H1 (cell line): Measurements from ENCODE around the gene CRTC3. TPM values are rescaled to one million over a fixed set of nuclear protein-coding genes. Genes with fewer than 3 reads are reported as not detected.
A peak's percentile ranks its signal among the peaks of the same experiment; 100 is the strongest.

Experiments used
- CHD1 ChIP-seq: IDR thresholded peaks from 2 replicates; pipeline ENCODE4 v1.6.1; 2012; ENCODE audit warnings: low read depth, low read length, improper control_type of control experiment
- CHD2 ChIP-seq: IDR thresholded peaks from 2 replicates; pipeline ENCODE4 v1.6.1; 2012; ENCODE audit warnings: low read length, improper control_type of control experiment
- CREB1 ChIP-seq: IDR thresholded peaks from 2 replicates; pipeline ENCODE4 v1.6.1; 2012; ENCODE audit warnings: inconsistent platforms
- CTBP2 ChIP-seq: IDR thresholded peaks from 2 replicates; pipeline ENCODE4 v1.7.0; 2011; ENCODE audit warnings: borderline replicate concordance, mild to moderate bottlenecking, moderate library complexity, mixed read lengths, low read length; ENCODE audit not compliant: insufficient read depth, insufficient read length
- EGR1 ChIP-seq: IDR thresholded peaks from 2 replicates; pipeline ENCODE4 v1.6.1; 2011; ENCODE audit warnings: low read depth, low read length, borderline replicate concordance
- FOSL1 ChIP-seq: IDR thresholded peaks from 2 replicates; pipeline ENCODE4 v1.6.1; 2011; ENCODE audit warnings: mild to moderate bottlenecking, low read depth, low read length, moderate library complexity; ENCODE audit not compliant: insufficient read depth
- GTF2F1 ChIP-seq: IDR thresholded peaks from 2 replicates; pipeline ENCODE4 v1.6.1; 2012; ENCODE audit warnings: low read depth, low read length, improper control_type of control experiment, borderline replicate concordance
- HDAC6 ChIP-seq: IDR thresholded peaks from one replicate; pipeline ENCODE4 v1.7.1; 2012; ENCODE audit warnings: low read depth, mild to moderate bottlenecking, inconsistent platforms, low read length, moderate library complexity
- KDM1A ChIP-seq: fragments of 200-600, 300-600 bp; sonication (generic); IDR thresholded peaks from 2 replicates; pipeline ENCODE4 v1.7.1; 2016; ENCODE audit warnings: mild to moderate bottlenecking, low read length, borderline replicate concordance
- KDM4A ChIP-seq: IDR thresholded peaks from one replicate; pipeline ENCODE4 v1.7.1; 2012; ENCODE audit warnings: low read depth, mild to moderate bottlenecking, moderate library complexity, low read length, inconsistent platforms; ENCODE audit not compliant: severe bottlenecking
- NANOG ChIP-seq: IDR thresholded peaks from 2 replicates; pipeline ENCODE4 v1.6.1; 2011; ENCODE audit warnings: low read length, low read depth, mild to moderate bottlenecking, inconsistent platforms; ENCODE audit not compliant: insufficient read depth, poor library complexity, severe bottlenecking
- PHF8 ChIP-seq: fragments of 200-600 bp; sonication (generic); conservative IDR thresholded peaks from 2 replicates; pipeline ENCODE4 v1.7.1; 2012; ENCODE audit warnings: low read depth, mild to moderate bottlenecking, inconsistent platforms, low read length, moderate library complexity
- SP2 ChIP-seq: IDR thresholded peaks from 2 replicates; pipeline ENCODE4 v1.6.1; 2012; ENCODE audit warnings: mild to moderate bottlenecking, low read length, inconsistent platforms
- SP4 ChIP-seq: IDR thresholded peaks from 2 replicates; pipeline ENCODE4 v1.6.1; 2012; ENCODE audit warnings: low read length, inconsistent platforms
- SUZ12 ChIP-seq: fragments of 200-600 bp; sonication (generic); IDR thresholded peaks from 2 replicates; pipeline ENCODE4 v1.6.1; 2012; ENCODE audit warnings: mild to moderate bottlenecking, inconsistent platforms, low read length, moderate library complexity, mixed read lengths
- TAF1 ChIP-seq: IDR thresholded peaks from 2 replicates; pipeline ENCODE4 v1.6.1; 2011; ENCODE audit warnings: mild to moderate bottlenecking, low read depth, low read length
- TBP ChIP-seq: IDR thresholded peaks from 2 replicates; pipeline ENCODE4 v1.6.1; 2011; ENCODE audit warnings: low read depth, low read length, improper control_type of control experiment
- TCF12 ChIP-seq: IDR thresholded peaks from 2 replicates; pipeline ENCODE4 v1.6.1; 2011; ENCODE audit warnings: low read depth, mild to moderate bottlenecking, low read length
- YY1 ChIP-seq: IDR thresholded peaks from 2 replicates; pipeline ENCODE4 v1.6.1; 2011; ENCODE audit warnings: low read depth, mild to moderate bottlenecking, low read length
- polyA plus RNA-seq, 7 experiments: library from polyadenylated mRNA; depleted of rRNA in 3 of 7; stranded (reverse) in 5 of 7; unstranded in 2 of 7; fragments of >200 nt in 5 of 7; fragments of 200-250 nt in 2 of 7; gene quantifications; 1 replicate in 5 of 7; 2 replicates in 1 of 7; 4 replicates in 1 of 7; pipeline versions ENCODE4 v1.2.1 to v1.2.3, GENCODE V29; 2011 to 2013; ENCODE audit warnings: missing spikeins in 2 of 7, mixed read lengths in 2 of 7
- total RNA-seq: library from RNA; stranded (reverse); fragmentation: NEBNext Ultra II Directional; extraction: Animal tissue kit (Norgen Biotek cat#: 25700); gene quantifications from 2 replicates; pipeline ENCODE4 v1.2.1, GENCODE V29; 2021
- TF ChIP-seq, protein P1 (sequence below): IDR thresholded peaks from 2 replicates; pipeline ENCODE4 v1.6.1; 2011; ENCODE audit warnings: low read depth, mild to moderate bottlenecking, low read length; ENCODE audit not compliant: insufficient read depth

Gene CRTC3
- total and polyA plus RNA-seq, 2 of the 8 experiments (the other 6 are each of a cell fraction or from before 2014, with no cell fraction given) = 5.0 to 5.3 TPM

- TF ChIP-seq PHF8 (no peak), CTBP2 (no peak), CHD2 (no peak), EGR1 (no peak), SP4 (no peak), TBP (0 out of 2 replicates have a peak, but pooled peaks have one; percentile 9), KDM1A (no peak), FOSL1 (no peak), CREB1 (no peak), TAF1 (no peak; the same call in 1 of the 2 replicates), SP2 (no peak), HDAC6 (no peak), SUZ12 (0 out of 2 replicates have a peak, but pooled peaks have one; percentile 32), CHD1 (no peak), NANOG (no peak), GTF2F1 (no peak), TCF12 (no peak), KDM4A (peak; percentile 77), YY1 (peak; percentile 59; the same call in 1 of the 2 replicates)
- TF ChIP-seq, protein P1, sequence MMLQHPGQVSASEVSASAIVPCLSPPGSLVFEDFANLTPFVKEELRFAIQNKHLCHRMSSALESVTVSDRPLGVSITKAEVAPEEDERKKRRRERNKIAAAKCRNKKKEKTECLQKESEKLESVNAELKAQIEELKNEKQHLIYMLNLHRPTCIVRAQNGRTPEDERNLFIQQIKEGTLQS = no peak
These were observed at the start of gene CRTC3 (continued) for GRCh38 chr15:90529371-90530249.
